ENCODE data around the gene ACTR2.

- TF ChIP-seq CTCF (IDR thresholded peaks at IDR 0.05): no peak
- no peak for TF ChIP-seq TCF7 (CRISPR knock-in tag; IDR thresholded peaks at IDR 0.05; ENCODE audit: low read depth)
- no peak for TF ChIP-seq CREB1 (CRISPR knock-in tag; IDR thresholded peaks at IDR 0.05)
- TF ChIP-seq IRF1 (CRISPR knock-in tag; IDR thresholded peaks at IDR 0.05): no peak
- no peak for TF ChIP-seq FOXP4 (CRISPR knock-in tag; IDR thresholded peaks at IDR 0.05)
- TF ChIP-seq ATF2 (CRISPR knock-in tag; IDR thresholded peaks at IDR 0.05; ENCODE audit: borderline replicate concordance, low read depth): no peak
- TF ChIP-seq ZNF232 (CRISPR knock-in tag; IDR thresholded peaks at IDR 0.05): no peak
- no peak for TF ChIP-seq IRF2 (CRISPR knock-in tag; IDR thresholded peaks at IDR 0.05; ENCODE audit: borderline replicate concordance, low read depth)
- TF ChIP-seq ATF1 (CRISPR knock-in tag; IDR thresholded peaks at IDR 0.05): no peak
- no peak for TF ChIP-seq ZBTB43 (CRISPR knock-in tag; IDR thresholded peaks at IDR 0.05)
- no peak for TF ChIP-seq TP53 (CRISPR knock-in tag; IDR thresholded peaks at IDR 0.05)
- TF ChIP-seq RELA (CRISPR knock-in tag; IDR thresholded peaks at IDR 0.05; ENCODE audit: borderline replicate concordance): no peak
- TF ChIP-seq USF2 (CRISPR knock-in tag; IDR thresholded peaks at IDR 0.05): no peak
- TF ChIP-seq ATF3 (CRISPR knock-in tag; conservative IDR thresholded peaks at IDR 0.05): no peak
Measured at GRCh38 chr2:65278531-65278981, 50.9 kb downstream of the ACTR2 start.

Data from WTC11 (cell line).